Activated B cell treated with CpG ODN at 0.5 μM for 24 hours (primary cell): ENCODE measurements around the gene CMTM7. TPM values are rescaled to one million over a fixed set of nuclear protein-coding genes. Genes with fewer than 3 reads are reported as not detected.

ENCODE experiments used
- ATAC-seq: fragments of 200-7000 bp; cut with Tn5 transposase; one replicate; pipeline ENCODE4 v1.10.0; 2021; ENCODE audit warnings: low read depth, mild to moderate bottlenecking, moderate library complexity
- CTCF ChIA-PET: fragments of 350-600 bp; sonication (Branson Sonifier 250); formaldehyde crosslinking; loops from one replicate; lab custom pipeline; 2021; ENCODE audit warnings: antibody characterized with exemption; lab: Charles Lee
- POLR2A ChIA-PET: fragments of 350-600 bp; sonication (Branson Sonifier 250); formaldehyde crosslinking; loops from one replicate; lab custom pipeline; 2021; ENCODE audit warnings: antibody characterized with exemption; lab: Charles Lee
- DNase-seq: peaks from one replicate; pipeline ENCODE4 v3.0.0; 2022
- H3K27ac Mint-ChIP-seq: one replicate; pipeline ENCODE4 v1.8.0; 2020; ENCODE audit warnings: mixed read lengths
- H3K27me3 Mint-ChIP-seq: one replicate; pipeline ENCODE4 v1.8.0; 2021; ENCODE audit warnings: mixed read lengths
- H3K36me3 Mint-ChIP-seq: one replicate; pipeline ENCODE4 v1.8.0; 2021; ENCODE audit warnings: low read depth, mixed read lengths
- H3K4me1 Mint-ChIP-seq: one replicate; pipeline ENCODE4 v1.8.0; 2021; ENCODE audit warnings: mixed read lengths
- H3K4me3 Mint-ChIP-seq: one replicate; pipeline ENCODE4 v1.8.0; 2020; ENCODE audit warnings: mild to moderate bottlenecking, mixed read lengths
- H3K9me3 Mint-ChIP-seq: one replicate; pipeline ENCODE4 v1.8.0; 2020; ENCODE audit warnings: mixed read lengths
- intact Hi-C: fragments of 100-400 bp; cut with micrococcal nuclease; formaldehyde crosslinking; loops from one replicate; pipeline ENCODE4 v1.15.1; 2024
- total RNA-seq: library from RNA; stranded (reverse); gene quantifications from 2 replicates; pipeline ENCODE4 v1.2.3, GENCODE V29; 2022
- TF ChIP-seq, protein P1 (sequence below): fragments of 200-600 bp; IDR thresholded peaks from one replicate; pipeline ENCODE4 v1.8.0; 2022; ENCODE audit warnings: antibody characterized with exemption, mild to moderate bottlenecking

The CMTM7 gene
- total RNA-seq, 1 donor from 2014 or later, result 82.1 TPM

DNA sequence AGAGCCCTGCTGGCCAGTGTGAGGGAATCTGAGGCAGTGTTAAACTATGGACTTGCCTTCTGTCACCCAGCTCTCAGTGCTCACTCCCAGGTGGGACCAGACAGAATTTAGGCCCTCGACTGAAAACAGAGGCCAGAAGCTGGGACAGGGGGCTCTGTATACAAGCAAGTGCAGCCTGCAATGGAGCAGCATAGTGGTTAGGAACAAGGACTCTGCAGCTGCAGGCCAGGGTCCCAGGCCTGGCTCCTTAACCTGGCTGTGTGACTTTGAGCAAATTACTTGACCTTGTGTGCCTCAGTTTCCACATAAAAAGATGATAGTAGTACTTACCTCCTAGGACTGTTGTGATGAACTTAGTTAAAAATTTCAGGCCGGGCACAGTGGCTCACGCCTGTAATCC lies 39.8 kb downstream of the CMTM7 start:
- no peaks in the 10 kb centered on the region for H3K27me3 Mint-ChIP-seq
- ChIA-PET CTCF (no interaction called here), POLR2A (interaction anchor here (1.1 to 3.8 kb wide), 2 partner anchors 9 kb away, joined by 3 to 46 read pairs; no protein-coding TSS in a partner anchor)
- no peaks in the 10 kb centered on the region for H3K9me3 Mint-ChIP-seq
- DNase-seq (no peak), ATAC-seq (no peak)
- H3K27ac Mint-ChIP-seq, result peak overlapping the region; percentile 69
- TF ChIP-seq, protein P1, sequence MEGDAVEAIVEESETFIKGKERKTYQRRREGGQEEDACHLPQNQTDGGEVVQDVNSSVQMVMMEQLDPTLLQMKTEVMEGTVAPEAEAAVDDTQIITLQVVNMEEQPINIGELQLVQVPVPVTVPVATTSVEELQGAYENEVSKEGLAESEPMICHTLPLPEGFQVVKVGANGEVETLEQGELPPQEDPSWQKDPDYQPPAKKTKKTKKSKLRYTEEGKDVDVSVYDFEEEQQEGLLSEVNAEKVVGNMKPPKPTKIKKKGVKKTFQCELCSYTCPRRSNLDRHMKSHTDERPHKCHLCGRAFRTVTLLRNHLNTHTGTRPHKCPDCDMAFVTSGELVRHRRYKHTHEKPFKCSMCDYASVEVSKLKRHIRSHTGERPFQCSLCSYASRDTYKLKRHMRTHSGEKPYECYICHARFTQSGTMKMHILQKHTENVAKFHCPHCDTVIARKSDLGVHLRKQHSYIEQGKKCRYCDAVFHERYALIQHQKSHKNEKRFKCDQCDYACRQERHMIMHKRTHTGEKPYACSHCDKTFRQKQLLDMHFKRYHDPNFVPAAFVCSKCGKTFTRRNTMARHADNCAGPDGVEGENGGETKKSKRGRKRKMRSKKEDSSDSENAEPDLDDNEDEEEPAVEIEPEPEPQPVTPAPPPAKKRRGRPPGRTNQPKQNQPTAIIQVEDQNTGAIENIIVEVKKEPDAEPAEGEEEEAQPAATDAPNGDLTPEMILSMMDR, result no peak
- peaks cover 92% of the 10 kb centered on the region for H3K4me1 Mint-ChIP-seq
- peaks cover 18% of the 10 kb centered on the region for H3K36me3 Mint-ChIP-seq
- intact Hi-C loops, result loop anchor here (10.0 kb wide), 2 partner anchors 477 to 1787 kb away; no protein-coding TSS in a partner anchor
- H3K4me3 Mint-ChIP-seq, result no peak overlapping the region

DNA sequence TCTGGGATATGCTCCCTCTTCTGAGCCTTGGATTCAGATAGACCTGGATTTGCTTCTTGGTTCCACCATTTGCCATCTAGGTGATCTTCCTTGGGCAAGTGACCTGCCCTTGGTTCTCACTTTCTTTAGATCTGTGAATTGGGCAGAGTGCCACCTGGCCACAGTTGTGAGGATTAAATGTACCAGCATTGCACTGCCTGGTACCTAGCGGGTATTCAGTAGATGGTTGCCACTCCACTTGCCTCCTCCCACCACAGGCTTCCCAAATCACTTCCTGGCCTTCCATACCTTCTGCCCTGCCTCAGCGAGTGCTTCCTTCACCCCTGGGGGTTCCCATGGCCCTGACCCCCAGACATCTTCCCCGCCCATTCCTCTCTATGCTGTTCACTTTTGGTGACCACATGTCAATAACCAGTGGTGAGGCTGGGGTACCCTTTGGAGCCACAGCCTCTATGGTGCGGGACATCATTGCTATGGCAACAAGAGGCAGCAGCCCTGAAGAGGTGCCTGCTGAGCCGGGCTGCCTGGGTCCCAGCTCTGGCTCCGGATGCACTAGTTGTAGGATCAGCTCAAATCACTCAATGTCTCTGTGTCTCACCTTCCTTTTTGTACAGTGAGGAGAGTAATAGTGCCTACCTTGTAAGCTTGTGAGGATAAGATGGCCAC lies 40.5 kb downstream of the CMTM7 start:
- CTCF ChIA-PET, result interaction anchor here (1.2 to 1.8 kb wide), 3 partner anchors 9 to 41 kb away, joined by 3 to 12 read pairs (median 6); partner anchors contain the start of gene CMTM7
- peaks cover 94% of the 10 kb centered on the region for H3K4me1 Mint-ChIP-seq
- no peaks in the 10 kb centered on the region for H3K9me3 Mint-ChIP-seq
- peak overlapping the region; percentile 93 for H3K27ac Mint-ChIP-seq
- POLR2A ChIA-PET, result interaction anchor here (1.0 to 3.8 kb wide), 6 partner anchors 8 to 36 kb away, joined by 3 to 46 read pairs (median 5); no protein-coding TSS in a partner anchor
- intact Hi-C loops, result loop anchor here (10.0 kb wide), 2 partner anchors 477 to 1787 kb away; no protein-coding TSS in a partner anchor
- peak overlapping the region; percentile 71 for H3K4me3 Mint-ChIP-seq
- H3K36me3 Mint-ChIP-seq, result peaks cover 18% of the 10 kb centered on the region
- TF ChIP-seq, protein P1, result no peak
- ATAC-seq (no peak), DNase-seq (no peak)
- H3K27me3 Mint-ChIP-seq, result no peaks in the 10 kb centered on the region

DNA sequence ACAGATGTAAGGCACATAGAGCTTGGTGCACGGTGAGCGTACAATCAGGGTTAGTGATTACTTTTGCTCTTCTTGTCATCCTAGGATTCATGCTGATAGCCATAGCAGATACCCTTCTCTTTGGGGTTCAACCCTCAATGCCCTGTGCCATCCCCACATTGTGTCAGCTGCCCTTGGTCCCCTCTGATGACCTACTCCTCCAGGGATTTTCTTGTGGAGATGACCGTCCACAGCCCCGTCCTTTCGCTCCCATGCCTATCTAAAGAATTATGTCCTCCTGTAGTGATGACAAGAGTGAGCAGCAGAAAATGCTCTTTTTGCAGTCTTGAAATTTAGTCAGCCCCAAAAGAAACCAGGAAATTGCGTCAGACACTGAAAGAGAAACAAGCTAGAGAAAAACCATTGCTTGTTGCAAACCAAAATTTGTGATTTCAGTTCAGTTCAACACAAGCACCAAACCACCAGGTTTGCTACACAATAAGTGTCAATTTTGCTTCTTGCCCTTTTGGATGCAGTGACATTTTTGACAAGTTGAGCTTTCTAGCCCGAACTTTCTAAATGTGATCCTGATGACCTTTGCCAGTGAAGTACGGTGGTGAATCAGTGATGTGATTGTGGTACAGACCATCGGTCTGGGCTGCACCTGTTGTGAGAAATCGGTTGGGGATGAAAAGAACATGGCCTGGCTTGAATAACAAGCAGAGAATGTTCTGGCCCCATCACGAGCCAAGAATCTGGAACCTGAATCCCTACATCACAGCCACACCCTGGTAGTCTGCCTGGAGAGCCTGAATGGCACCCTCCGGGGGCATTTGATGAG lies 41.3 kb downstream of the CMTM7 start:
- Mint-ChIP-seq H3K4me1 (peaks cover 95% of the 10 kb centered on the region), H3K27me3 (no peaks in the 10 kb centered on the region), H3K4me3 (peak overlapping the region; percentile 71), H3K27ac (peak overlapping the region; percentile 93), H3K9me3 (no peaks in the 10 kb centered on the region), H3K36me3 (peaks cover 18% of the 10 kb centered on the region)
- CTCF ChIA-PET, result interaction anchor here (0.7 to 1.8 kb wide), 5 partner anchors 9 to 41 kb away, joined by 3 to 12 read pairs (median 3); partner anchors contain the start of gene CMTM7
- ATAC-seq (peak; percentile 31), DNase-seq (no peak)
- POLR2A ChIA-PET, result interaction anchor here (0.7 to 3.8 kb wide), 7 partner anchors 11 to 42 kb away, joined by 3 to 46 read pairs (median 5); partner anchors contain the start of gene CMTM7
- TF ChIP-seq, protein P1, result no peak
- intact Hi-C loops, result loop anchor here (1.0 to 10.0 kb wide), 3 partner anchors 13 to 1788 kb away; no protein-coding TSS in a partner anchor

DNA sequence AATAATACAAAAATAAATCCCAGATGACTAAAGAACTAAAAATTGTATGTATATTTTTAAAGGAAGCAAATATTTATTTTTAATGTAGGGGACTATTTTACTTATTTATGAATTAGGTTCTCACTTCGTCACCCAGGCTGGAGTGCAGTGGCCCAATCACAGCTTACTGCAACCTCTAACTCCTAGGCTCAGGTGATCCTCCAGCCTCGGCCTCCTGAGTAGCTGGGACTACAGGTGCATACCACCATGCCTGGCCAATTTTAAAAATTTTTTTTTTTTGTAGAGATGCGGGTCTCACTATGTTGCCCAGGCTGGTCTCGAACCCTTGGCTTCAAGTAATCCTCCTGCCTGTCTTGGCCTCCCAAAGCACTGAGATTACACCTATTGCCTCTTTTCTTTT lies 42.6 kb downstream of the CMTM7 start:
- intact Hi-C loops, result loop anchor here (10.0 kb wide), 2 partner anchors 479 to 1789 kb away; no protein-coding TSS in a partner anchor
- H3K9me3 Mint-ChIP-seq, result no peaks in the 10 kb centered on the region
- ATAC-seq, result no peak
- DNase-seq, result no peak
- H3K27me3 Mint-ChIP-seq, result no peaks in the 10 kb centered on the region
- H3K36me3 Mint-ChIP-seq, result peaks cover 18% of the 10 kb centered on the region
- H3K4me3 Mint-ChIP-seq, result no peak overlapping the region
- ChIA-PET CTCF (no interaction called here), POLR2A (interaction anchor here (0.6 to 3.8 kb wide), 4 partner anchors 9 to 51 kb away, joined by 3 to 46 read pairs (median 3); no protein-coding TSS in a partner anchor)
- H3K27ac Mint-ChIP-seq, result peak overlapping the region; percentile 93
- TF ChIP-seq, protein P1, result no peak
- peaks cover 95% of the 10 kb centered on the region for H3K4me1 Mint-ChIP-seq
